A549 treated with Mapracorat at 1 μM for 4 hours (cell line): ENCODE results near the gene AKR1C2. TPM values are rescaled to one million over a fixed set of nuclear protein-coding genes. Genes with fewer than 3 reads are reported as not detected.

Experiments
- total RNA-seq: library from RNA; stranded (reverse); fragments of 200-300 nt; extraction: Qiagen RNA extraction; gene quantifications from 5 replicates; pipeline ENCODE4 v1.2.3, GENCODE V29; 2022

The AKR1C2 gene
- 3,424 to 4,014 TPM (median 3,704 TPM) in 5 replicates for total RNA-seq

DNA sequence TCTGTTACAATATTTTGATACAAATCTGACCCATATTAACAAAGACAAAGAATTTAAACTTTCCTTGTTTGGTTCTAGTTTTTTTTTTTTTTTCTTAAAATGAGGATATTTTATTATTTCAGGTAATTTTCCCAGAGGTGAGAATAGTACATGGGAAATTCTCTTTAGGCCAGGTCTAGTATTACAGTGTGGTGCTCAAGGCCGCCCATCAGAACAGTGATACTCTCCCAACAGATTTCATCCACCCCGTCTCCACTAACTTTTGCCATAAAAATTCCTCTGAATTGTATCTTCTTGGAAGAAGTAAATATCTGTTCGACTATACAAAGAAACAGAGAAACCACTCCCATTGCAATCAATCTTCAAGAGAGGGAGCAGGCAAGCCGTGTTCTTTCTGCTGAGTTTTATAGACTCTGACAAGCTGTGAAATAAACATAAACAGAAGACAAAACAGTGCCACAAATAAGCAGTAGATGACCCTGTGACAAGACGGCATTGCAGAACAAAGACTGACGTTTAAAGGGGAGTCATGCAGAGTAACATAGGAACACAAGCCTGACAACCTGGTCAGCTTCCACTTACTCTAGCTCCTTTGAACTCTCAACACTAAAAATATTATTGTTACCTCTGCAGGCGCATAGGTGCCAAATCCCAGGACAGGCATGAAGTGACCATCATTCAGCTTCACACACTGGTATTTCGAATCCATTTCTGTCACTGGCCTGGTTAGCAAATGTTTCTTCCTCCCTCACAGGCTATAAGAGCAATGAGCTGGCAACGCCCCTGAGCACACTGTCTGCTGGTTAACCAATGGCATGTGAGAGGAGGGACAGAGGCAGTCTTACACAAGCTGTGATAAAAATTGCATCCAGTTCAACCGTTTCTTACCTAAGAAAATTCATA lies at the start of gene AKR1C2:
Gene AKR1C2, minus strand, starts transcription at position 731 of the 903 bp plus-strand sequence. Its CDS starts 22 bp downstream, at position 709.

DNA sequence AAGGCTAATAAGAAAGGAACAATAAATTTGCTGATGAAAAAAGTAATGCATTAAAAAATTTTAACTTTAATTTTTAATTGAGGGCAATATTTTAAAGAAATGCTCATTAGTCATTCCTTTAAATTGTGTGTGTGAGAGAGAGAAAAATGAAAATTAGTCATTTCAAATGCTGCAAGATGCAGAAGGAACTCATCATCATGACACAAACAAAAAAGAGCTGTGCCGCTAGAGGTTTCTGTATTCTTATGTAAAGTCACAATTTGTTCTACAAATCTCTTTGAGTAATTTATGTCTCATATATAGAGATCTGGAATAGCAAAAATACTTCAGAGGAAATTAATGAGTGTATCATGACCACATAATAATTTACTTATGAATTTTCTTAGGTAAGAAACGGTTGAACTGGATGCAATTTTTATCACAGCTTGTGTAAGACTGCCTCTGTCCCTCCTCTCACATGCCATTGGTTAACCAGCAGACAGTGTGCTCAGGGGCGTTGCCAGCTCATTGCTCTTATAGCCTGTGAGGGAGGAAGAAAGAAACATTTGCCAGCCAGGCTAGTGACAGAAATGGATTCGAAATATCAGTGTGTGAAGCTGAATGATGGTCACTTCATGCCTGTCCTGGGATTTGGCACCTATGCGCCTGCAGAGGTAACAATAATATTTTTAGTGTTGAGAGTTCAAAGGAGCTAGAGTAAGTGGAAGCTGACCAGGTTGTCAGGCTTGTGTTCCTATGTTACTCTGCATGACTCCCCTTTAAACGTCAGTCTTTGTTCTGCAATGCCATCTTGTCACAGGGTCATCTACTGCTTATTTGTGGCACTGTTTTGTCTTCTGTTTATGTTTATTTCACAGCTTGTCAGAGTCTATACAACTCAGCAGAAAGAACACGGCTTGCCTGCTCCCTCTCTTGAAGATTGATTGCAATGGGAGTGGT lies 40.5 kb downstream of the AKR1C2 start, which contains the start of gene AKR1C1:
Gene AKR1C1, plus strand, starts transcription at position 540 of the 939 bp plus-strand sequence. Its CDS starts 30 bp downstream, at position 570.

Other genes with a start within 250 kb of the AKR1C2 start
- gene AKR1E2, start 177.7 kb downstream of the AKR1C2 start, total RNA-seq: 4.9 to 8.0 TPM (median 5.6 TPM) in 5 replicates
- 488 to 635 TPM (median 578 TPM) in 5 replicates for gene AKR1C1, start 40.4 kb downstream of the AKR1C2 start, total RNA-seq
- gene AKR1C3, start 90.6 kb upstream of the AKR1C2 start, total RNA-seq: 1,118 to 1,294 TPM (median 1,186 TPM) in 5 replicates
- gene AKR1C8, start 181.3 kb upstream of the AKR1C2 start, total RNA-seq: 0.14 to 0.27 TPM in 2 of 5 replicates, not detected in the others
- 0.15 to 0.25 TPM (median 0.21 TPM) in 4 of 5 replicates, not detected in the other for gene AKR1C4, start 193.0 kb upstream of the AKR1C2 start, total RNA-seq